Right atrium auricular region (tissue), 2 donors: ENCODE measurements around the gene MLLT1. TPM values are rescaled to one million over a fixed set of nuclear protein-coding genes. Genes with fewer than 3 reads are reported as not detected.

Source experiments
- DNase-seq: peaks from one replicate; pipeline ENCODE4 v3.0.0-alpha.2; 2019; ENCODE audit warnings: low spot score
- H3K27ac ChIP-seq, 2 donors: fragments of 200-600 bp; sonication (generic); 1 replicate in 1 of 2; 2 replicates in 1 of 2; pipeline ENCODE4 v1.5.1; 2016 to 2019
- H3K27me3 ChIP-seq, 2 donors: fragments of 200-600 bp; sonication (generic); one replicate each; pipeline versions ENCODE4 v1.5.1 to v1.6.0; 2017 to 2019
- H3K36me3 ChIP-seq: fragments of 200-600 bp; sonication (generic); one replicate; pipeline ENCODE4 v1.5.1; 2016
- H3K4me1 ChIP-seq, 2 donors: fragments of 200-600 bp; sonication (generic); one replicate each; pipeline versions ENCODE4 v1.5.1 to v1.6.0; 2017 to 2019
- H3K4me3 ChIP-seq, 2 donors: fragments of 200-600 bp; sonication (generic); 1 replicate in 1 of 2; 2 replicates in 1 of 2; pipeline ENCODE4 v1.5.1; 2017 to 2019; ENCODE audit warnings: mild to moderate bottlenecking in 1 of 2, moderate library complexity in 1 of 2
- H3K9me3 ChIP-seq, 2 donors: fragments of 200-600 bp; sonication (generic); one replicate each; pipeline ENCODE4 v1.5.1; 2019
- CTCF ChIP-seq, 2 donors: fragments of 200-600 bp; sonication (generic); IDR thresholded peaks; one replicate each; pipeline ENCODE4 v1.5.1; 2019; ENCODE audit warnings: antibody characterized with exemption in 2 of 2
- total RNA-seq, 2 donors: library from RNA; depleted of rRNA; stranded (reverse); fragments of >200 nt; gene quantifications; one replicate each; pipeline ENCODE4 v1.1.0, GENCODE V29; 2016

Gene MLLT1
- total RNA-seq, 2 donors from 2014 or later, result 21.2 to 36.9 TPM

- H3K4me1 ChIP-seq, result peaks cover 0 to 3% of the 10 kb centered on the region in 2 donors
- DNase-seq, result no peak
- H3K4me3 ChIP-seq, result no peak overlapping the region
- no peak overlapping the region for H3K27ac ChIP-seq
- no peak for TF ChIP-seq CTCF (IDR thresholded peaks at IDR 0.05)
- peaks cover 20% of the 10 kb centered on the region for H3K36me3 ChIP-seq
- H3K27me3 ChIP-seq, result no peaks in the 10 kb centered on the region
- H3K9me3 ChIP-seq, result no peaks in the 10 kb centered on the region
These were observed 68.8 kb downstream of the MLLT1 start for GRCh38 chr19:6210721-6211600.

- Histone ChIP-seq H3K4me1 (no peaks in the 10 kb centered on the region), H3K9me3 (no peaks in the 10 kb centered on the region), H3K36me3 (peaks cover 14% of the 10 kb centered on the region), H3K27me3 (no peaks in the 10 kb centered on the region), H3K4me3 (no peak overlapping the region), H3K27ac (no peak overlapping the region)
- TF ChIP-seq CTCF (IDR thresholded peaks at IDR 0.05), result no peak
- no peak for DNase-seq
These were observed 69.7 kb downstream of the MLLT1 start for GRCh38 chr19:6210091-6210490.

GRCh38 chr19:6209680-6210079, 70.1 kb downstream of the MLLT1 start:
- Histone ChIP-seq H3K27ac (no peak overlapping the region), H3K36me3 (peaks cover 14% of the 10 kb centered on the region), H3K9me3 (no peaks in the 10 kb centered on the region), H3K27me3 (no peaks in the 10 kb centered on the region), H3K4me1 (no peaks in the 10 kb centered on the region), H3K4me3 (no peak overlapping the region)
- DNase-seq, result no peak
- TF ChIP-seq CTCF (IDR thresholded peaks at IDR 0.05), result no peak

GRCh38 chr19:6209233-6209632, 70.5 kb downstream of the MLLT1 start:
- no peak for TF ChIP-seq CTCF (IDR thresholded peaks at IDR 0.05)
- H3K27me3 ChIP-seq, result no peaks in the 10 kb centered on the region
- H3K27ac ChIP-seq, result no peak overlapping the region
- no peaks in the 10 kb centered on the region for H3K4me1 ChIP-seq
- peaks cover 14% of the 10 kb centered on the region for H3K36me3 ChIP-seq
- DNase-seq, result no peak
- H3K9me3 ChIP-seq, result no peaks in the 10 kb centered on the region
- H3K4me3 ChIP-seq, result no peak overlapping the region

GRCh38 chr19:6204866-6205723, 74.7 kb downstream of the MLLT1 start:
- Histone ChIP-seq H3K4me3 (no peak overlapping the region), H3K4me1 (peaks cover 0 to under 1% of the 10 kb centered on the region in 2 donors), H3K27me3 (no peaks in the 10 kb centered on the region), H3K9me3 (no peaks in the 10 kb centered on the region), H3K27ac (no peak overlapping the region), H3K36me3 (no peaks in the 10 kb centered on the region)
- TF ChIP-seq CTCF (IDR thresholded peaks at IDR 0.05), result no peak
- DNase-seq, result no peak
